Psoas muscle (tissue), 8 donors: Measurements from ENCODE around the gene PYGO1. TPM values are rescaled to one million over a fixed set of nuclear protein-coding genes. Genes with fewer than 3 reads are reported as not detected.

Experiments used
- ATAC-seq, 4 donors: fragments of 200-7000 bp; cut with Tn5 transposase; one replicate each; pipeline ENCODE4 v1.9.1; 2020; ENCODE audit warnings: moderate library complexity in 3 of 4, mild to moderate bottlenecking in 2 of 4
- DNase-seq, 2 donors: peaks; one replicate each; pipeline ENCODE4 v3.0.0-alpha.2; 2020
- H3K27ac ChIP-seq: fragments of 200-600 bp; one replicate; pipeline ENCODE4 v1.8.0; 2022
- H3K27me3 ChIP-seq, 3 donors: fragments of 200-600 bp in 1 of 3; one replicate each; pipeline versions ENCODE4 v1.6.1 to v1.8.0; 2013 to 2022; ENCODE audit warnings: low read length in 2 of 3, mild to moderate bottlenecking in 2 of 3, moderate library complexity in 1 of 3; ENCODE audit not compliant: insufficient read depth in 3 of 3
- H3K36me3 ChIP-seq, 2 donors: fragments of 200-600 bp in 1 of 2; one replicate each; pipeline versions ENCODE4 v1.6.1 to v1.8.0; 2013 to 2022; ENCODE audit warnings: low read depth in 1 of 2, mild to moderate bottlenecking in 1 of 2, moderate library complexity in 1 of 2; ENCODE audit not compliant: insufficient read depth in 1 of 2
- H3K4me1 ChIP-seq: fragments of 200-600 bp; one replicate; pipeline ENCODE4 v1.8.0; 2022
- H3K4me3 ChIP-seq: fragments of 200-600 bp; one replicate; pipeline ENCODE4 v1.8.0; 2022; ENCODE audit warnings: mild to moderate bottlenecking
- H3K9me3 ChIP-seq: fragments of 200-600 bp; one replicate; pipeline ENCODE4 v1.8.0; 2022
- WGBS, 3 donors: extraction: QIAGEN DNeasy Blood & Tissue Kit; methylation state at CpG; one replicate each; pipeline versions ENCODE4 v1.1.6 to v1.1.7; 2013; 5-methylcytosine and 5-hydroxymethylcytosine counted together
- intact Hi-C, 2 donors: fragments of 100-400 bp; cut with DNase I; formaldehyde crosslinking; loops; one replicate each; pipeline versions ENCODE4 v1.11.0 to v1.14.2; 2022
- polyA plus RNA-seq, 3 donors: library from polyadenylated mRNA; stranded (reverse); fragments of 200-250 nt; gene quantifications; one replicate each; pipeline ENCODE4 v1.2.3, GENCODE V29; 2013
- total RNA-seq, 4 donors: library from RNA; stranded (reverse); fragmentation: NEBNext Ultra II Directional in 2 of 4; extraction: Animal tissue kit (Norgen Biotek cat#: 25700) in 2 of 4; gene quantifications; one replicate each; pipeline versions ENCODE4 v1.2.1 to v1.2.4, GENCODE V29; 2021 to 2023
- TF ChIP-seq, protein P1 (sequence below): fragments of 200-600 bp; IDR thresholded peaks from one replicate; pipeline ENCODE4 v1.8.0; 2022; ENCODE audit warnings: antibody characterized with exemption
- donor health status: healthy with polysubstance abuse.
- donor health status: DM: no; HTN: no; CAD: no; lungs with moderate emphysema.
- donor health status: Bipolar disorder and iron deficiency.
- donor health status: healthy.
- donor health status: DM: yes; HTN: yes; CAD: no.
- donor health status: DM: no; HTN: no; CAD: no.
- donor health status: DM: no; HTN: no; CAD: no.
- donor health status: DM: yes; HTN: yes; CAD: no.

Gene PYGO1
- total and polyA plus RNA-seq, 7 donors: 3.8 to 30.2 (median 18.8) TPM

DNA sequence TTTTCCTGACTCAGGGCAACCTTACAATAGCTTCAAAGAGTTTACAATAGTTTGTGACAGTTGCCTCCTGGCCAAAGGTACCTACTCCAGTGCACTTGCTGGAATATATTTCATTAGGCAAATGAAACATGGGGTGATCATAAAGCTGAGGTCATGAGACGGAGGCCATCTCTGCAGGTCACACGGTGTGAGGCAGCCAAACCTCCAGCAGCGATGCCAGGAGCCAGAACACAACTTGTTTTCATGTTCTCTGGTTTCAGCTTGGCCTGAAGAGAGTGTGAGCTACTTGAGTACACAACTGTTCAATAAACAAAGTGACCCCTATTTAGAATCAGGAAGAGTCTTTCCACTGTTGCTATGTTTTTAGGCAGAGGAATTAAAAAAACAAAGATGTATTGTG, 42.7 kb upstream of the PYGO1 start:
- ATAC-seq (peak; percentile 86 to 93 (median 88)), DNase-seq (peak; percentile 29 to 86)
- H3K4me3 ChIP-seq: peak overlapping the region; percentile 26
- no peaks in the 10 kb centered on the region for H3K36me3 ChIP-seq
- H3K27me3 ChIP-seq: no peaks in the 10 kb centered on the region
- TF ChIP-seq, protein P1, sequence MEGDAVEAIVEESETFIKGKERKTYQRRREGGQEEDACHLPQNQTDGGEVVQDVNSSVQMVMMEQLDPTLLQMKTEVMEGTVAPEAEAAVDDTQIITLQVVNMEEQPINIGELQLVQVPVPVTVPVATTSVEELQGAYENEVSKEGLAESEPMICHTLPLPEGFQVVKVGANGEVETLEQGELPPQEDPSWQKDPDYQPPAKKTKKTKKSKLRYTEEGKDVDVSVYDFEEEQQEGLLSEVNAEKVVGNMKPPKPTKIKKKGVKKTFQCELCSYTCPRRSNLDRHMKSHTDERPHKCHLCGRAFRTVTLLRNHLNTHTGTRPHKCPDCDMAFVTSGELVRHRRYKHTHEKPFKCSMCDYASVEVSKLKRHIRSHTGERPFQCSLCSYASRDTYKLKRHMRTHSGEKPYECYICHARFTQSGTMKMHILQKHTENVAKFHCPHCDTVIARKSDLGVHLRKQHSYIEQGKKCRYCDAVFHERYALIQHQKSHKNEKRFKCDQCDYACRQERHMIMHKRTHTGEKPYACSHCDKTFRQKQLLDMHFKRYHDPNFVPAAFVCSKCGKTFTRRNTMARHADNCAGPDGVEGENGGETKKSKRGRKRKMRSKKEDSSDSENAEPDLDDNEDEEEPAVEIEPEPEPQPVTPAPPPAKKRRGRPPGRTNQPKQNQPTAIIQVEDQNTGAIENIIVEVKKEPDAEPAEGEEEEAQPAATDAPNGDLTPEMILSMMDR: no peak
- intact Hi-C loops: no loop called here
- H3K27ac ChIP-seq: peak overlapping the region; percentile 89
- 23 to 38% (median 26%) methylated on average over 3 of the region's 3 CpGs for WGBS, 3 donors
- H3K4me1 ChIP-seq: peaks cover 27% of the 10 kb centered on the region
- H3K9me3 ChIP-seq: no peaks in the 10 kb centered on the region

DNA sequence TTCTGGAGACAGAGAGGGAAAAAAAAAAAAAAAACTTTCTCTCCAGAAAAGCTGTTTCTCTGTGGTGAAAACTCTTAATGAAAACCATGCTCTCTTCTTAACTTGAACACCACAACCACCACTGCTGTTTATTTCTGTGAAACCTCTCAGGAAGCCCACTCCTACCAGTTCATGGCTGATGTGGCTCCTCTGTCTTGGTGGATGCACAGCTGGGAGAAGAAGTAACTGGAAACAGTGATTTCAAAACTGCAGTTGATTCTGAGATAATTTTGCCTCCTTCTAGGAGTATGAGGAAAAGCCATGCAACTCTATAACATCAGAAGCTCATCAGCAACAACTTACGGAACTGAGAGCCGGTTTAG, 40.2 kb upstream of the PYGO1 start:
- DNase-seq (no peak), ATAC-seq (no peak)
- Histone ChIP-seq H3K27ac (peak overlapping the region; percentile 85), H3K36me3 (no peaks in the 10 kb centered on the region), H3K27me3 (no peaks in the 10 kb centered on the region), H3K9me3 (no peaks in the 10 kb centered on the region), H3K4me3 (peak overlapping the region; percentile 26), H3K4me1 (peaks cover 27% of the 10 kb centered on the region)
- TF ChIP-seq, protein P1: no peak
- intact Hi-C loops: loop anchor here in 1 of 2 donors (2.0 kb wide), 1 partner anchor 40 kb away; the partner anchor contains the start of gene PYGO1
- whole genome bisulfite sequencing, 3 donors: 98 to 100% (median 100%) methylated on average over 2 of the region's 2 CpGs

DNA sequence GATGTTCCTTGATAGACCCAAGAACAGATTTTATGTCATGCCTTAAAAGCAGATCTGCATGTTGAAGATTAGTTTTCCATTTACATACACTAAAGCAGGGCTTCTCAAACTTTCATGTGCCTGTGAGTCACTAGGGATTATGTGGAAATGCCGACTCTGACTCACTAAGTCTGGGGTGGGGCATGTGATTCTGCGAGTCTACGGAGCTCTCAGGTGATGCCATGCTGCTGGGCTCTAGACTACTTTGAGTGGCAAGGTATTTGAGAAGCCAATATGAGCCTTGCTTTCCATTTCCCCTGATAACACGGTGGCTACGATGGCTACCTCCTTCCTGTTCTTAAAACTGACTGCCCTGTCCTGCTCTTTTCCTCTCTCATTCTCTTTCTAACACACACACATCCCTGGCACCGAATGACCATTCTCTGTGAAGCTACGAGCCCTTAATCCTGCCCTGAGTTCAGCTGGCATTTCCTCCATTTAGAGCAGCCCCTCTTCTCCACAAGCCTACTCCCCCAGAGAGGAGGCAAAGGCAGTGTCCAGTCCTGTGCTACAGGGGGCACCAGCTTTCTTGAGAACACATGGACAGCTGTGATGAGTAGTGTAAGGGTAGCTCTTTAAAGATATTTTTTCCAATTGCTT, 39.7 kb upstream of the PYGO1 start:
- ATAC-seq: peak; percentile 86 to 95 (median 90)
- 41 to 52% (median 50%) methylated on average over 7 of the region's 7 CpGs for WGBS, 3 donors

DNA sequence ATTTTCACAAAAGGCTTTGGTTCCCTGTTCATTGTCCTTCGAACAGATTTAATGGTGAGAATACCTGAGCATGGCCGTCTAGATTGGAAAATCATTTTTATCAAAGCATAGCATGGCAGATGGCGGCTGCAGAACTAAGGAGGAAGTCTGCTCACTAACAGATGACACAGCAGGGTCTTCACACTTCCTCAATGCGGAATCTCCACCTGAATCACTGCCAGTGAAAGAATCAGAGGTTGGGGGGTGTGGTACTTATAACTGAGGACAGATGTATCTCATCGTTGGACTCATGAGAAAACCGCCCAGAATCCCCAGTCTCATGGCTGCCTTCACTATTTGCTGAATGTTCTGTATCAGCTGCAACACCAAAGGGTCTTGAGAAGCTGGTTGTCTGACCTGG, 31.6 kb upstream of the PYGO1 start:
- intact Hi-C loops: no loop called here
- ATAC-seq: no peak
- H3K9me3 ChIP-seq: no peaks in the 10 kb centered on the region
- no peaks in the 10 kb centered on the region for H3K36me3 ChIP-seq
- no peak for DNase-seq
- no peaks in the 10 kb centered on the region for H3K27me3 ChIP-seq
- TF ChIP-seq, protein P1: no peak
- H3K4me1 ChIP-seq: no peaks in the 10 kb centered on the region
- H3K4me3 ChIP-seq: no peak overlapping the region
- 84 to 91% (median 85%) methylated on average over 6 of the region's 6 CpGs for WGBS, 3 donors
- no peak overlapping the region for H3K27ac ChIP-seq

More for the DNA sequence above, 39.7 kb upstream of the PYGO1 start:
- Histone ChIP-seq H3K4me1 (peaks cover 27% of the 10 kb centered on the region), H3K36me3 (no peaks in the 10 kb centered on the region), H3K9me3 (no peaks in the 10 kb centered on the region), H3K4me3 (peak overlapping the region; percentile 26), H3K27me3 (no peaks in the 10 kb centered on the region), H3K27ac (peak overlapping the region; percentile 85)
- TF ChIP-seq, protein P1: no peak
- intact Hi-C loops: loop anchor here in 1 of 2 donors (2.0 kb wide), 1 partner anchor 39 kb away; the partner anchor contains the start of gene PYGO1
- peak; percentile 22 to 65 for DNase-seq

DNA sequence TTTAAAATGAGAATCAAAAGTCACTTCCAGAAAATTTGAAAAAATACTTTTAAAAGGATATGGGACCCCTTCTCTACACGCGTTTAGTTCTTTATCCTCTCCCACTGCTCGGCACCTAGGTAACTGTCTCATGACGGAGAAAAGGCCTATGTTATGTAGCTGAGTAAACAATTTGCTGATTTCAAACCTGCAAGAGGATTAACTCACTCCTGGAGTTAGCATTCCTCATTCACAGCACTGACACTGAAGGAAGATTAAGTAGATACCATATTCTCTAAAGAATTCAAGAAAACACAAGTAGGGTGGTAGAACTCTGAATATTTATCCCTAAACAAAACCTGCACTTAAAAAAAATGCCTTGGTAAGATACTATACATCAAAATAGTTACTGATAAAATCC, 30.2 kb upstream of the PYGO1 start:
- ATAC-seq (no peak), DNase-seq (no peak)
- Histone ChIP-seq H3K9me3 (no peaks in the 10 kb centered on the region), H3K36me3 (no peaks in the 10 kb centered on the region), H3K4me1 (no peaks in the 10 kb centered on the region), H3K27me3 (no peaks in the 10 kb centered on the region), H3K4me3 (no peak overlapping the region), H3K27ac (no peak overlapping the region)
- TF ChIP-seq, protein P1: no peak
- intact Hi-C loops: no loop called here
- 90 to 95% (median 94%) methylated on average over 4 of the region's 4 CpGs for WGBS, 3 donors
